ENCODE results near the gene SLC38A10. TPM values are rescaled to one million over a fixed set of nuclear protein-coding genes. Genes with fewer than 3 reads are reported as not detected.

SLC38A10 gene
- total and polyA plus RNA-seq, 10 of the 15 experiments (the other 5 are each of a cell fraction or from before 2014, with no cell fraction given): 0.52 to 67.9 (median 22.1) TPM

DNA sequence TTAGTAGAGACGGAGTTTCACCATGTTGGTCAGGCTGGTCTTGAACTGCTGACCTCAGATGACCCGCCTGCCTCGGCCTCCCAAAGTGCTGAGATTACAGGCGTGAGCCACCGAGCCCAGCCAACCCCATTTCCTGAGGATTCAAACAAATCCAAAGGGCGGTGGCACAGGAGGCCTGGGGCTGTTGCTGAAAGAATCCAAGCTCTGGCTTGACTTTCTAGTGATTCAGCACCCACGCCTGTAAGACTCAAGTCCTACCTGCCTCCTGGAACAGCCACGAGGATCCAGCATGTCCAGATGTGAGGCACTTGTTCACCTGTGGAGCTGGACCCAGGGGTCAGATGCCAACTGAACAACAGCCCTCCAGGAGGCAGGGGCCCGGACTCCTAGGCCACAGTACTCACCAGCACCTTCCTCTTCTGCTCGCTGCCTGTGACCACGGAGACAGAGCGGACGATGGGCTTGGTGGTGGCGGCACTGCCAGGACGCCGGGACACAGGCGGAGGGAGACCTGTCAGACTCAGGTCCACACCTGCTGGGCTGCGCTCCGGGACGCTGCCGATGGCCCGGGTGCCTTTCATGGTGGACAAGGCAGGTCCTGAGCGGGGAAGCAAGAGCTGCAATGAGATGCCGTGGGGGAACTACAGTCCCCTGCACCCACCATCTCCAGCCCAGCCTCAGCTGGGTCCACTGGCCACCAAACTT is 75.5 kb downstream of the SLC38A10 start:
- DNase-seq (ENCODE audit: low read depth, low spot score) (no peak), FAIRE-seq (no peak), ATAC-seq (no peak)
- Histone ChIP-seq H3K9ac (ENCODE audit: control insufficient read depth, insufficient read depth, low read length) (no peak overlapping the region), H3K36me3 (ENCODE audit: control insufficient read depth in 2 of 2, insufficient read depth in 2 of 2, low read length in 1 of 2) (no peaks in the 10 kb centered on the region), H3K27ac (ENCODE audit: control insufficient read depth, insufficient read depth) (no peak overlapping the region), H3K4me3 (no peak overlapping the region), H4K20me1 (ENCODE audit: control insufficient read depth, insufficient read depth) (no peaks in the 10 kb centered on the region), H2AFZ (ENCODE audit: control insufficient read depth, low read depth, low read length) (no peak overlapping the region), H3K4me1 (ENCODE audit: control insufficient read depth, insufficient read depth, low read length) (peaks cover 9% of the 10 kb centered on the region), H3K27me3 (replicated peaks in 1 of 2; ENCODE audit: control insufficient read depth in 2 of 2, insufficient read depth in 2 of 2, low read length in 1 of 2) (no peaks in the 10 kb centered on the region), H3K4me2 (ENCODE audit: control insufficient read depth, insufficient read depth) (no peak overlapping the region), H3K9me3 (replicated peaks; ENCODE audit: control insufficient read depth, insufficient read depth, low read length) (no peaks in the 10 kb centered on the region), H3K79me2 (ENCODE audit: control insufficient read depth, insufficient read depth, low read length) (peaks cover 3% of the 10 kb centered on the region)
- CTCF ChIA-PET: no interaction called here
- BruUV-seq (replicated peaks): no TSS peak
- POLR2A ChIA-PET: no interaction called here
- WGBS (ENCODE audit: insufficient coverage, insufficient replicate concordance, low lambda C conversion rate, missing lambda C conversion rate): 84% methylated on average over 24 of the region's 24 CpGs
- intact Hi-C loops (cut with micrococcal nuclease; ENCODE audit: unreplicated experiment) (no loop called here), in situ Hi-C loops (cut with MboI) (loop anchor here (5.0 kb wide), 1 partner anchor 52 kb away; the partner anchor contains the start of genes AATK and PVALEF)
- TF ChIP-seq ZNF622 (IDR thresholded peaks at IDR 0.05): no peak
- no peak for TF ChIP-seq SMAD5 (IDR thresholded peaks at IDR 0.05; ENCODE audit: low read depth)
- no peak for TF ChIP-seq PKNOX1 (IDR thresholded peaks at IDR 0.05)
- TF ChIP-seq JUNB (IDR thresholded peaks at IDR 0.05): no peak
- TF ChIP-seq ESRRA (IDR thresholded peaks at IDR 0.05; ENCODE audit: low read length): no peak
- TF ChIP-seq SRF (IDR thresholded peaks at IDR 0.05; ENCODE audit: low read depth in 2 of 2, low read length in 2 of 2): no peak
- no peak for TF ChIP-seq PML (IDR thresholded peaks at IDR 0.05; ENCODE audit: low read length)
- TF ChIP-seq POLR2AphosphoS2 (IDR thresholded peaks at IDR 0.05; ENCODE audit: low read depth, low read length): no peak
- TF ChIP-seq MXI1 (IDR thresholded peaks at IDR 0.05; ENCODE audit: low read depth, low read length): no peak
- no peak for TF ChIP-seq NR2C1 (IDR thresholded peaks at IDR 0.05)
- no peak for TF ChIP-seq STAT3 (IDR thresholded peaks at IDR 0.05; ENCODE audit: low read depth, low read length)
- no peak for TF ChIP-seq MTA2 (IDR thresholded peaks at IDR 0.05; ENCODE audit: low read depth)
- TF ChIP-seq MYB (IDR thresholded peaks at IDR 0.05; ENCODE audit: borderline replicate concordance, low read depth, low read length): no peak
- TF ChIP-seq MLLT1 (IDR thresholded peaks at IDR 0.05): no peak
- SMC1A ChIA-PET (ENCODE audit: uncharacterized antibody, unreplicated experiment): no interaction called here
- RAD21 ChIA-PET (ENCODE audit: unreplicated experiment): no interaction called here
